ENCODE results near the gene SAMD11.

GRCh38 chr1:888297-888696 is 35.4 kb upstream of the SAMD11 start:
- TF ChIP-seq CTCF (IDR thresholded peaks at IDR 0.05): no peak
- TF ChIP-seq POLR2AphosphoS5 (IDR thresholded peaks at IDR 0.05): no peak
- no peak for TF ChIP-seq POLR2A (IDR thresholded peaks at IDR 0.05)

All from prostate gland (tissue), 2 donors.